Subcutaneous adipose tissue (tissue), 4 donors: ENCODE results near the gene RNF121. TPM values are rescaled to one million over a fixed set of nuclear protein-coding genes. Genes with fewer than 3 reads are reported as not detected.

Source experiments
- total RNA-seq, 4 donors: library from RNA; depleted of rRNA; stranded (reverse); fragments of >200 nt; gene quantifications; one replicate each; pipeline ENCODE4 v1.1.0, GENCODE V29; 2016
- TF ChIP-seq, protein P1 (sequence below): fragments of 450-650 bp; IDR thresholded peaks from one replicate; pipeline ENCODE4 v1.5.1; 2016; ENCODE audit warnings: low read depth, mild to moderate bottlenecking, control low read depth, antibody characterized with exemption, moderate library complexity

Gene RNF121
- total RNA-seq: 10 to 100 TPM; 14.3 to 21.4 (median 17.8) TPM

- TF ChIP-seq, protein P1, sequence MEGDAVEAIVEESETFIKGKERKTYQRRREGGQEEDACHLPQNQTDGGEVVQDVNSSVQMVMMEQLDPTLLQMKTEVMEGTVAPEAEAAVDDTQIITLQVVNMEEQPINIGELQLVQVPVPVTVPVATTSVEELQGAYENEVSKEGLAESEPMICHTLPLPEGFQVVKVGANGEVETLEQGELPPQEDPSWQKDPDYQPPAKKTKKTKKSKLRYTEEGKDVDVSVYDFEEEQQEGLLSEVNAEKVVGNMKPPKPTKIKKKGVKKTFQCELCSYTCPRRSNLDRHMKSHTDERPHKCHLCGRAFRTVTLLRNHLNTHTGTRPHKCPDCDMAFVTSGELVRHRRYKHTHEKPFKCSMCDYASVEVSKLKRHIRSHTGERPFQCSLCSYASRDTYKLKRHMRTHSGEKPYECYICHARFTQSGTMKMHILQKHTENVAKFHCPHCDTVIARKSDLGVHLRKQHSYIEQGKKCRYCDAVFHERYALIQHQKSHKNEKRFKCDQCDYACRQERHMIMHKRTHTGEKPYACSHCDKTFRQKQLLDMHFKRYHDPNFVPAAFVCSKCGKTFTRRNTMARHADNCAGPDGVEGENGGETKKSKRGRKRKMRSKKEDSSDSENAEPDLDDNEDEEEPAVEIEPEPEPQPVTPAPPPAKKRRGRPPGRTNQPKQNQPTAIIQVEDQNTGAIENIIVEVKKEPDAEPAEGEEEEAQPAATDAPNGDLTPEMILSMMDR: no peak
Observed at GRCh38 chr11:71928737-71929443, at the start of gene RNF121. Gene RNF121 (plus strand): TSS chr11:71929046. CDS start chr11:71929062, 16 bp downstream.

GRCh38 chr11:71895961-71896360 lies 32.9 kb upstream of the RNF121 start:
- TF ChIP-seq, protein P1: no peak

DNA sequence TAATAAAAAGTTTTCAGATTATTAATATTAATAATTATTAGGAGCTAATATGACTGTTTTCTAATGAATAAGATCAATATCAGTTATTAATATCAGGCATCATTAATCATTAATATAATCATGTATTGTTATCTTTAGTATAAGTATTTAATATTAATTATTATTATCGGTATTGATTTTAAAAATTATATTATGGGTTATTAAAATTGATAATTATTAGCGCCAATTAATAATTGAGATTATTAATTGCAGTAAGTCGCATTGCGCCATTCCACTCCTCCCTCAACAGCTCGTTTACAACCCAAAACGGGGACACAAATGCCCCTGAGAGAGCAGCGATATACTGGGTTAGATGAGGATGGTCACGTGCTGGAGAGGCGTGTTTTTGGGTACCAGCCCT lies 20.6 kb upstream of the RNF121 start:
- TF ChIP-seq, protein P1: no peak

- TF ChIP-seq, protein P1: no peak
Observed at GRCh38 chr11:71913756-71914526, 14.9 kb upstream of the RNF121 start.

GRCh38 chr11:71914617-71915189 lies 14.1 kb upstream of the RNF121 start:
- TF ChIP-seq, protein P1: no peak

DNA sequence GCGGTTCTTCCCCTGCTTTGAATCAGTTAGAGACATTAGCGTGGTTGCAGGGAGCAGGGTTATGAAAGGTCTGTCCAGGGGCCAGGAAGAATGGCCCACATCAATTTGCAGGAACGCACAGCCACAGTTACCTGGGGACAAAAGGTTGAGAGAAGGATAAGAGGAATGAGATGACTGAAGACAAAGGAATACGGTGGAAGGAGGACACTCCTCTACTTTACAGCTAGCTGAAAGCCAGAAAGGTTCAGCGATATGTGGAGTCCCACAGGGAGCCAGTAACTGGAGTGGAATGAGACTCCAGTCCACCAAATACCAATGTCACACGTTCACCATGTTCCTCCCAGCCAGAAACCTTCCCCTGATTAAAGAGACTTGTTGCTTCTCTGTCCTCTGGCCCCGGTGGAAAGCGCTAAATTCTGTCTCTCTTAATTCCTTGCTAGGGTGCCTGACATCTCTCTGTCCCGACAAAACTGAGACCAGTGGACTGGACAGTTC lies 11.2 kb upstream of the RNF121 start:
- TF ChIP-seq, protein P1: no peak
